Prostate gland (tissue), 2 donors: ENCODE results near the gene PDGFA.

ENCODE experiments used
- POLR2A ChIP-seq: fragments of 450-650 bp; IDR thresholded peaks from one replicate; pipeline ENCODE4 v1.6.1; 2016; ENCODE audit warnings: antibody characterized with exemption, mild to moderate bottlenecking
- POLR2AphosphoS5 ChIP-seq: sonication (generic); formaldehyde crosslinking; IDR thresholded peaks from one replicate; pipeline ENCODE4 v1.6.1; 2017; ENCODE audit warnings: antibody characterized with exemption
- TF ChIP-seq, protein P1 (sequence below), 4 experiments: fragments of 200-600 bp in 2 of 4; fragments of 450-650 bp in 2 of 4; sonication (generic) in 2 of 4; IDR thresholded peaks; 1 replicate in 3 of 4; 2 replicates in 1 of 4; pipeline ENCODE4 v1.5.1; 2016 to 2019; ENCODE audit warnings: antibody characterized with exemption in 4 of 4, mild to moderate bottlenecking in 2 of 4, moderate library complexity in 2 of 4

- TF ChIP-seq, protein P1, sequence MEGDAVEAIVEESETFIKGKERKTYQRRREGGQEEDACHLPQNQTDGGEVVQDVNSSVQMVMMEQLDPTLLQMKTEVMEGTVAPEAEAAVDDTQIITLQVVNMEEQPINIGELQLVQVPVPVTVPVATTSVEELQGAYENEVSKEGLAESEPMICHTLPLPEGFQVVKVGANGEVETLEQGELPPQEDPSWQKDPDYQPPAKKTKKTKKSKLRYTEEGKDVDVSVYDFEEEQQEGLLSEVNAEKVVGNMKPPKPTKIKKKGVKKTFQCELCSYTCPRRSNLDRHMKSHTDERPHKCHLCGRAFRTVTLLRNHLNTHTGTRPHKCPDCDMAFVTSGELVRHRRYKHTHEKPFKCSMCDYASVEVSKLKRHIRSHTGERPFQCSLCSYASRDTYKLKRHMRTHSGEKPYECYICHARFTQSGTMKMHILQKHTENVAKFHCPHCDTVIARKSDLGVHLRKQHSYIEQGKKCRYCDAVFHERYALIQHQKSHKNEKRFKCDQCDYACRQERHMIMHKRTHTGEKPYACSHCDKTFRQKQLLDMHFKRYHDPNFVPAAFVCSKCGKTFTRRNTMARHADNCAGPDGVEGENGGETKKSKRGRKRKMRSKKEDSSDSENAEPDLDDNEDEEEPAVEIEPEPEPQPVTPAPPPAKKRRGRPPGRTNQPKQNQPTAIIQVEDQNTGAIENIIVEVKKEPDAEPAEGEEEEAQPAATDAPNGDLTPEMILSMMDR (IDR thresholded peaks at IDR 0.05) = no peak
- TF ChIP-seq POLR2A = no peak
- TF ChIP-seq POLR2AphosphoS5 = no peak
Observed at GRCh38 chr7:494906-495305, 24.7 kb downstream of the PDGFA start.
